Thyroid gland (tissue), 4 donors: ENCODE measurements around the gene MPST.

Experiments used
- CTCF ChIP-seq, 6 experiments: fragments of 200-600 bp in 3 of 6; fragments of 450-650 bp in 3 of 6; sonication (generic) in 3 of 6; IDR thresholded peaks; one replicate each; pipeline ENCODE4 v1.5.1; 2016 to 2019; ENCODE audit warnings: antibody characterized with exemption in 6 of 6, mild to moderate bottlenecking in 2 of 6, inconsistent platforms in 1 of 6, moderate library complexity in 1 of 6
- POLR2A ChIP-seq, 2 donors: fragments of 450-650 bp; IDR thresholded peaks; one replicate each; pipeline ENCODE4 v1.6.1; 2017; ENCODE audit warnings: antibody characterized with exemption in 2 of 2, mild to moderate bottlenecking in 2 of 2, moderate library complexity in 1 of 2

GRCh38 chr22:37069719-37070118 is 50.2 kb downstream of the MPST start:
- TF ChIP-seq CTCF (IDR thresholded peaks at IDR 0.05), result no peak
- TF ChIP-seq POLR2A (IDR thresholded peaks at IDR 0.05), result no peak
